ENCODE data around the gene GLRA3.
"Not testable (repeated sequence)": the region's sequence is repeated elsewhere in the genome, so short reads cannot be mapped to it uniquely, and the experiment has no call there.

The GLRA3 gene

GRCh38 chr4:174714393-174715211 lies 114.4 kb downstream of the GLRA3 start:
- peak; percentile 3 for DNase-seq (ENCODE audit: low read depth, low spot score)

DNA sequence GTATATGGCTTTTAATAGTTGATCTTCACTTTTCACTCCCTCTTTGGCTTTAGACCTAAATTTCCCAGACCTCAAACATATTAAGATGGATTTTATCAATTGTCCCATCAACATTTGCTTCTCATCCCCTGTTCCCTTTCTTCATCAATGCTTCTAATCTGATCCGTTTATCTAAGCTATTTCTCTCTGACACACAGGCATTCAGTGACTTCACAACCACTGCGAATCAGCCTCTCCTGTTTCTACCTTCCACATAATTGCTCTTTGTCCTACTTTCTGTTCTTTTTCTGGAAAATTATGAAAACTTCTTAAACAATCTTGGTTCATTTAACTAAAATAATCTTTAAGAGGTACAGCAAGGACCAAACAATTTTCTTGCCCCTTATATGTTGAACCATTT lies 115.2 kb downstream of the GLRA3 start:
- DNase-seq (ENCODE audit: low read depth, low spot score): no peak

GRCh38 chr4:174713181-174713580 lies 115.9 kb downstream of the GLRA3 start:
- DNase-seq (ENCODE audit: low read depth, low spot score): no peak

DNA sequence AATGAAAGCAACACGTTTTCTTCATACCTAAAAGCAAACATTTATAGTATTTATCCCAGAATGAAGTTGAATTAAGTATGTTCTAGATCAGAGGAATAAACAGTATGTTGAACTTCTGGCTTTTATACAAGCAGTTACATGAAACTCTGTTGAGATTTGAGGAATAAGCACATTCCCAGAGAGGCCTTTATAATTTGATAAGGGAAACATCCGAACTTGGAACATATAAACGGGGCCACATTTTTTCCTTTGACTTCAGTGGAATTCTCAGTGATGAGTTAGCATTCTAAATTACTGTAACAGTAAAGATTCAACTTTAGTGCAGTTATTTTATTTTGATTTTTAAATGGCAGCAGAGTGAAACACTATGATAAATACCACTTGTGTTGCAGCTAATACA lies 119.5 kb downstream of the GLRA3 start:
- no peak for DNase-seq (ENCODE audit: low read depth, low spot score)

GRCh38 chr4:174708381-174708780 lies 120.7 kb downstream of the GLRA3 start:
- no peak for DNase-seq (ENCODE audit: low read depth, low spot score)

- no peak for DNase-seq (ENCODE audit: low read depth, low spot score)
These were observed 121.1 kb downstream of the GLRA3 start for GRCh38 chr4:174707902-174708301.

- no peak for DNase-seq (ENCODE audit: low read depth, low spot score)
These were observed 121.9 kb downstream of the GLRA3 start for GRCh38 chr4:174707051-174707676.

DNA sequence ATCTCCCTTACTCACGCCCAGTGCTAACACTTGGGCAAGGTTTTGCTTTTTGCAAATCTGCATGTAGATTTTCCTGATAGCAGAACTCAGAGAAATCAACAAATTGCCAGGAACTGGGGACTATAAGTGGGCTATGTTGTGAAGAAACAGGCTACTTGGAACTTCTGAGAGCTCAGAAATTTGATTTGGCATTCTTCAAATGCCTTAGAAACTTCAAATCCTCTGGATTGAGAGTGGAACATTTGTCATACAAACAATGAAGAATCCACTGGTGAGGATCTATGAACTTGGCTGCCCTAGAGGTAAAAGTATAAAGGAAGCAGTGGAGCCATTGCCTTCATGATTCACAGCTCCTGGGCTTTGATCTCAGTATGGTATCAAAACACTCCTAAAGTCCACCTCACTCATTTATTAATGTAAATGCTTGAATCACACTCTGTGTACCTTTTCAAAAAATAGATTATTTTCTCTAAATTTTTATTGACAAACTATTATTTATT lies 126.0 kb downstream of the GLRA3 start:
- DNase-seq (ENCODE audit: low read depth, low spot score): no peak

- no peak for DNase-seq (ENCODE audit: low read depth, low spot score)
These were observed 129.4 kb downstream of the GLRA3 start for GRCh38 chr4:174699654-174700053.

GRCh38 chr4:174697896-174698295 lies 131.2 kb downstream of the GLRA3 start:
- no peak for DNase-seq (ENCODE audit: low read depth, low spot score)

DNA sequence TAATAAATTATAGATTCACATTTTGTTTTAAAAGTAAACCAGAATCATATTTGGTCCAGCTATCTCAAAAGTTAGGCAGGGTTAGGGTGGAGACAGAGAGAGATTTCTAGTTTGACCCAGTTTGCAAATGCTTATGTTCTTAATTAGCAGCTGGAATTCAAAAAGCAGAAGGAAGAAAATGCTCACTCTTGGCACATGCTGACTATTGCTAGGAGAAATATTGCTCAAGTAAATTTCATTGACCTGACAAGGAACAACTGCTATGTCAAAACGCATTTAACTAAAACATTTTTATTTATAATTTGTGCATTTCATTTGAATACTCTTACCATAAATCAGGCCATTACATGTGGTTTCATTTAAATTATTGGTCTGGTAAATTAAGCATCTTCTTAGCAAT lies 131.8 kb downstream of the GLRA3 start:
- no peak for DNase-seq (ENCODE audit: low read depth, low spot score)

- DNase-seq (ENCODE audit: low read depth, low spot score): no peak
These were observed 132.4 kb downstream of the GLRA3 start for GRCh38 chr4:174696657-174697056.

DNA sequence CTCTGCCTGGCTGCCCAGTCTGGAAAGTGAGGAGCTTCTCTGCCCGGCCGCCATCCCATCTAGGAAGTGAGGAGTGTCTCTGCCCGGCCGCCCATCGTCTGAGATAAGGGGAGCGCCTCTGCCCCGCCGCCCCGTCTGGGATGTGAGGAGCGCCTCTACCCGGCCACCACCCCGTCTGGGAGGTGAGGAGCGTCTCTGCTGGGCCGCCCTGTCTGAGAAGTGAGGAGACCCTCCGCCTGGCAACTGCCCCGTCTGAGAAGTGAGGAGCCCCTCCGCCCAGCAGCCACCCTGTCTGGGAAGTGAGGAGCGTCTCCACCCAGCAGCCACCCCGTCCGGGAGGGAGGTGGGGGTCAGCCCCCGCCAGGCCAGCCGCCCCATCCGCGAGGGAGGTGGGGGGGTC lies 137.2 kb downstream of the GLRA3 start:
- DNase-seq (ENCODE audit: low read depth, low spot score): not testable (repeated sequence)

DNA sequence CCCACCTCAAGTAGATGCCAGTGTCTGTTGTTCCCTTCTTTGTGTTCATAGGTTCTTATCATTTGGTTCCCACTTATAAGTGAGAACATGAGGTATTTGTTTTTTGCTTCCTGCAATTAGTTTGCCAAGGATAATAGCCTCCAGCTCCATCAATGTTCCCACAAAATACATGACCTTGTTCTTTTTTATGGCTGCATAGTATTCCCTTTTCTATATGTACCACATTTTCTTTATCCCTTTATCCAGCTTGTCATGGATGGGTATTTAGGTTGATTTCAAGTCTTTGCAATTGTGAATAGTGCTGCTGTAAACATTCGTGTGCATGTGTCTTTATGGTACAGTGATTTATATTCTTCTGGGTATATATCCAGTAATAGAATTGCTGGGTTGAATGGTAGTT lies 138.4 kb downstream of the GLRA3 start:
- DNase-seq (ENCODE audit: low read depth, low spot score): no peak

DNA sequence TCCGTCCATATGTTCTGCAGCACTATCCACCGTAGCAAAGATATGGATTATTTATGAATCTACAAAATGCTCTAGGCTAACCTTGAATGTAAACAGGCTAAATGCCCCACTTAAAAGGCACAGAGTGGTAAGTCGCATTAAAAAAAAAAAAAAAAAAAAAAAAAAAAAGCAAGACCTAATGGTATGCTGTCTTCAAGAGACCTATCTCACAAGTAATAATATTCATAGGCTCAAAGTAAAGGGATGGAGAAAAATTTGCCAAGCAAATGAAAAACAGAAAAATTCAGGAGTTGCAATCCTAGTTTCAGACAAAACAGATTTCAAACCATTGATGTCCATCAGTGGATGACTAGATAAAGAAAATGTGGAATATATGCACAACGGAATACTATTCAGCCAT lies 139.4 kb downstream of the GLRA3 start:
- DNase-seq (ENCODE audit: low read depth, low spot score): no peak

DNA sequence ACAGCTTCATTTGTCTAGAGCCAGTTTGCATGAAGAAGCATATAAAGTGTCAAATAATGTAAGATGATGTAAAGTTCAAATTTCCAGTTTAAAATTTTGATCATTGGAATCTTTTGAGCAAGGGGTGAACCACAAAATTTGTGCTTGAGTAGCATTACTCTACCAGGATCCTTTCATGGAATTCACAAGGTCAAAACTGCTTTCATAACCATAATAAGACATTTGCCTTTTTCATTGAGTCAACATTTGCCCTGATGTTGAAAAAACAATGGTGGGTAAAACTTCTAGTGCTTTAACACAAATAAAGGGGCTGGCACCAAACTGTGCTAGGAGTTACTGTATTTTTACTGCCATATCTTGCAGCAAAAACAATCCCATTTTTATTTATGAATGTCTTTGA lies 142.2 kb downstream of the GLRA3 start:
- DNase-seq (ENCODE audit: low read depth, low spot score): no peak

GRCh38 chr4:174681723-174682300 lies 147.2 kb downstream of the GLRA3 start:
- DNase-seq (ENCODE audit: low read depth, low spot score): no peak

DNA sequence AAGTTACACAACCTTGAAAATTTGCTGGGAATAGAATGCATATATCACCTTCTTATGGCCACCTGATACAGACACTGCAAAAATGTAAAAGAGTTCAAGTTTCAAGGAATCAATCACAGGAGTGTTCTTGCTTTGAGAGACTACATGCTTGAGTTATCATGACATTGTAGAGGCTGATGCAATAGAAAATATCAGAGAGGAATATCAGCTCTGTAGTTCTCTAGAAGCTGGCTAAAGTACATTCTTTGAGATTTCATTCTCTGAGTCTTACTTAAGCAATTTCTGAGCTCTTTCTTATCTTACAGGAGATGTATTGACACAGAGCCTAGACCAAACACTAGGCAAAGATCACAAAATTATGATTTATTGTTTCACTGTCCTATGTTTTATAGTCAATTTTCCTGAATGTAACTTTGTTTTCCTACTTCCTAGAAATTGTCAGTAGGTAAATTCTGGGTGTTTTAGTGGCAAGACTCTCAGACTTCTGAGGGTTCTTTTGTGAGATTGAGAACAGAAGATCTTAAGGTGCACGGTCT lies 154.7 kb downstream of the GLRA3 start:
- DNase-seq (ENCODE audit: low read depth, low spot score): no peak

DNA sequence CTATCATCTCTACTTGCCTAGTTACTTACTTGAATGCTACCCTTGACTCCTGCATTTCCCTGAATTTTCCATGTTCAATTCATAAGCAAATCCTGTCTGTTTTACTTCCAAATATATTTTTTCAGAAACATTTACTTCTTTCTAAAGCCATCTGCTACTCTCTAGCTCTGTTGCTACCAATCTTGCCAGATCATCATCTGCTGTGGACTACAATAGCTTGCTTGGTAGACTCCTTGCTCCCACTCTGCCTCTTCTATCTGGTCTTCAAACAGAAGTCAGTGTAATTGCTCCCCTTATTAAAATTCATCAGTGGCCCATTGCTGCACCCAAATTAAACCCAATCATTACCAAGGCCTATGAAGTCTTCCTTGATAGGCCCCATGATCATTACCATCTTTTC lies 155.2 kb downstream of the GLRA3 start:
- no peak for DNase-seq (ENCODE audit: low read depth, low spot score)

DNA sequence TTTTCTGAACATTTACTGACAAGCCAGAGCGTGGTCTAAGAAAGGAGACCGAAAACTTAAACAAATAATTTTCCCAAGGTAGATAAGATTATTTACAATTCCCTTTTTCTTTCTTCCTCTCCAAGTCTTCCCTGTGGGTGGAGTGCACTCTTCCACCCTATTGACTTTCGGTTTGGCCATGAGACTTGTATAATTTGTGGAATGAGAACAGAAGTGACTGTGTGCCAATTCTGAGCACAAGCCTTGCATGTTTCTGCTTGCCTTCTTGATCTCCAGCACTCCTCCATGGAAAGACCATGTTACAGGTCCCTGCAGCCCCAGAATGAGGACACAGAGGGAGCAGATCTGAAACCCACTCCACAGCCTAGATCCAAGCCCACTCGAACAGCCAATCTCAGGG lies 156.8 kb downstream of the GLRA3 start:
- DNase-seq (ENCODE audit: low read depth, low spot score): no peak

DNA sequence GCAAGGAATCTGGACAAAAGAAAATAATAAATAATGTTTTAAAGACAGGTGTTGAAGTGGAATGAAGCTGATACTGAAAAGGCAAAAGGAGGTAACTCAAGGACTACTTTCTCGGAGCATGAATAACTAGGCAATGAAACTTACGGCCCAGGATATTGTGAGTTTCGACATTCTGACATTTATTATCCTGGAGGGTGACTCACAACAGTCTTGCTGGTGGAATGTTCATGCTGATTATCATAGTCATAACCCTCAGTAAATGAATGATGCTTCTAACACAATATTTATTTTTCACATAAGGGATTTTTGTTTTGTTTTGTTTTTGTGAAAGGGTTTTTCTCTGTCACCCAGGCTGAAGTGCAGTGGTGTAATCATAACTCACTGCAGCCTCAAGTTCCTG lies 159.8 kb downstream of the GLRA3 start:
- DNase-seq (ENCODE audit: low read depth, low spot score): no peak

- DNase-seq (ENCODE audit: low read depth, low spot score): no peak
These were observed 163.2 kb downstream of the GLRA3 start for GRCh38 chr4:174665799-174666198.

- no peak for DNase-seq (ENCODE audit: low read depth, low spot score)
These were observed 165.8 kb downstream of the GLRA3 start for GRCh38 chr4:174663216-174663615.
